A549 (cell line): ENCODE measurements around the gene RBMS3. TPM values are rescaled to one million over a fixed set of nuclear protein-coding genes. Genes with fewer than 3 reads are reported as not detected.

Experiments
- ATAC-seq, 2 experiments: fragments of 200-7000 bp in 1 of 2; fragments of >200 bp in 1 of 2; cut with Nextera tagmentation in 1 of 2; cut with Tn5 transposase in 1 of 2; 3 replicates each; pipeline versions ENCODE4 v1.8.0 to v1.9.1; 2018 to 2020; ENCODE audit warnings: mild to moderate bottlenecking in 1 of 2, moderate library complexity in 1 of 2
- CTCF ChIA-PET: fragments of 300-600 bp; sonication (Branson Sonifier 250); formaldehyde crosslinking; extraction: SDS; loops from one replicate; lab custom pipeline; 2021; ENCODE audit warnings: antibody characterized with exemption, inconsistent platforms; lab: Yijun Ruan, JAX
- POLR2A ChIA-PET: fragments of 350-600 bp; formaldehyde crosslinking; extraction: SDS; loops from one replicate; lab custom pipeline; 2021; ENCODE audit warnings: antibody characterized with exemption, inconsistent platforms; lab: Yijun Ruan, JAX
- DNase-seq, 2 experiments: peaks; one replicate each; pipeline versions ENCODE4 v3.0.0 to v3.0.0-alpha.2; 2011 to 2016; ENCODE audit warnings: low read depth in 1 of 2, low spot score in 1 of 2
- FAIRE-seq: peaks from 2 replicates; lab custom pipeline; 2011; peaks lifted over from hg19 to GRCh38; lab: Jason Lieb, UNC
- H3K27ac ChIP-seq, 2 experiments: fragments of >200 bp; sonication (Bioruptor Twin); formaldehyde crosslinking; 3 replicates each; pipeline ENCODE4 v1.5.1; 2016 to 2017
- H3K4me1 ChIP-seq: fragments of >200 bp; sonication (Bioruptor Twin); formaldehyde crosslinking; 3 replicates; pipeline ENCODE4 v1.6.1; 2016
- H3K4me2 ChIP-seq: fragments of >200 bp; sonication (Bioruptor Twin); formaldehyde crosslinking; 3 replicates; pipeline ENCODE4 v1.6.1; 2016
- H3K4me3 ChIP-seq: fragments of >200 bp; sonication (Bioruptor Twin); formaldehyde crosslinking; 3 replicates; pipeline ENCODE4 v1.5.1; 2016
- H3K9me3 ChIP-seq: fragments of >200 bp; sonication (Bioruptor Twin); formaldehyde crosslinking; 3 replicates; pipeline ENCODE4 v1.6.1; 2016
- ATOH8 ChIP-seq: fragments of 250-450 bp; sonication (Bioruptor Pico); IDR thresholded peaks from 2 replicates; pipeline ENCODE4 v1.5.0; 2020; ENCODE audit warnings: low read depth, mild to moderate bottlenecking, moderate library complexity
- CEBPB ChIP-seq, 2 experiments: fragments of >200 bp in 1 of 2; sonication (Bioruptor Twin) in 1 of 2; formaldehyde crosslinking in 1 of 2; IDR thresholded peaks; 2 replicates each; pipeline ENCODE4 v1.6.1; 2012 to 2016
- CHD4 ChIP-seq: fragments of 200-600 bp; sonication (generic); IDR thresholded peaks from 2 replicates; pipeline ENCODE4 v1.6.1; 2016; ENCODE audit warnings: antibody characterized with exemption, mild to moderate bottlenecking, borderline replicate concordance
- E2F6 ChIP-seq: IDR thresholded peaks from 2 replicates; pipeline ENCODE4 v1.6.1; 2012; ENCODE audit warnings: low read depth, borderline replicate concordance
- ELK1 ChIP-seq: fragments of 150-350 bp; IDR thresholded peaks from 2 replicates; pipeline ENCODE4 v1.6.1; 2014; ENCODE audit warnings: low read depth, mild to moderate bottlenecking, low read length
- FOSL2 ChIP-seq, 2 experiments: fragments of 450-650 bp in 1 of 2; fragments of >200 bp in 1 of 2; sonication (Bioruptor Twin) in 1 of 2; formaldehyde crosslinking; IDR thresholded peaks; 2 replicates each; pipeline versions ENCODE4 v1.5.0 to v1.6.1; 2016 to 2020; ENCODE audit warnings: mild to moderate bottlenecking in 1 of 2, moderate library complexity in 1 of 2
- HEYL ChIP-seq: fragments of 250-450 bp; sonication (Bioruptor Pico); IDR thresholded peaks from 2 replicates; pipeline ENCODE4 v1.8.0; 2021; ENCODE audit warnings: mild to moderate bottlenecking, moderate library complexity
- HOXA7 ChIP-seq: fragments of 250-450 bp; sonication (Bioruptor Pico); IDR thresholded peaks from 2 replicates; pipeline ENCODE4 v1.5.0; 2020; ENCODE audit warnings: mild to moderate bottlenecking, moderate library complexity
- MAFK ChIP-seq: fragments of 450-650 bp; IDR thresholded peaks from 2 replicates; pipeline ENCODE4 v1.6.1; 2014; ENCODE audit not compliant: partially characterized antibody
- PBX3 ChIP-seq: IDR thresholded peaks from 2 replicates; pipeline ENCODE4 v1.6.1; 2012
- PHF8 ChIP-seq: fragments of 200-600 bp; sonication (generic); IDR thresholded peaks from 2 replicates; pipeline ENCODE4 v1.6.1; 2016; ENCODE audit warnings: low read depth, mild to moderate bottlenecking, antibody characterized with exemption, moderate library complexity, borderline replicate concordance
- RARB ChIP-seq: fragments of 250-450 bp; sonication (Bioruptor Pico); IDR thresholded peaks from 2 replicates; pipeline ENCODE4 v1.8.0; 2021; ENCODE audit warnings: mild to moderate bottlenecking, moderate library complexity
- REST ChIP-seq: fragments of 200-600 bp; sonication (generic); IDR thresholded peaks from 2 replicates; pipeline ENCODE4 v1.6.1; 2016; ENCODE audit warnings: antibody characterized with exemption, mild to moderate bottlenecking, moderate library complexity
- ZC3H11A ChIP-seq: fragments of 450-650 bp; IDR thresholded peaks from 2 replicates; pipeline ENCODE4 v1.6.1; 2014; ENCODE audit warnings: antibody characterized with exemption, mild to moderate bottlenecking
- WGBS: methylation state at CpG from one replicate; pipeline ENCODE4 v1.1.6; 2017; ENCODE audit errors: missing lambda C conversion rate; 5-methylcytosine and 5-hydroxymethylcytosine counted together
- polyA plus RNA-seq, 4 experiments: library from polyadenylated mRNA; depleted of rRNA in 3 of 4; stranded (reverse); fragments of >200 nt; fragmentation: RNase III in 1 of 4; extraction: RNeasy Plus Mini Kit Qiagen cat#74134 plus additional on column Dnase treatment in 1 of 4; gene quantifications; 2 replicates in 3 of 4; 3 replicates in 1 of 4; pipeline ENCODE4 v1.2.3, GENCODE V29; 2011 to 2017

The RBMS3 gene
- polyA plus RNA-seq, 2 of the 4 experiments (the other 2 are of a cell fraction): 0.92 to 4.1 TPM

- WGBS: 91% methylated on average over 3 of the region's 3 CpGs
- DNase-seq (no peak), ATAC-seq (no peak), FAIRE-seq (no peak)
- Histone ChIP-seq H3K9me3 (no peaks in the 10 kb centered on the region), H3K4me1 (peaks cover 16% of the 10 kb centered on the region), H3K4me2 (no peak overlapping the region), H3K4me3 (no peak overlapping the region), H3K27ac (no peak overlapping the region)
- TF ChIP-seq ELK1 (no peak), HOXA7 (no peak), ZC3H11A (no peak), FOSL2 (IDR thresholded peaks at IDR 0.05) (no peak), FOSL2 (CRISPR knock-in tag; IDR thresholded peaks at IDR 0.05) (no peak), ATOH8 (CRISPR knock-in tag) (no peak), CEBPB (IDR thresholded peaks at IDR 0.05) (no peak), HEYL (CRISPR knock-in tag) (no peak)
- ChIA-PET POLR2A (no interaction called here), CTCF (interaction anchor here (1.0 kb wide), 1 partner anchor 11 kb away, joined by 3 read pairs; no protein-coding TSS in a partner anchor)
Measured at GRCh38 chr3:29644956-29645636, 364.2 kb downstream of the RBMS3 start.

- Histone ChIP-seq H3K4me1 (peaks cover 15% of the 10 kb centered on the region), H3K27ac (no peak overlapping the region), H3K4me2 (no peak overlapping the region), H3K4me3 (no peak overlapping the region), H3K9me3 (no peaks in the 10 kb centered on the region)
- FAIRE-seq: peak; percentile 23
- ChIA-PET CTCF (no interaction called here), POLR2A (no interaction called here)
- TF ChIP-seq MAFK: peak; percentile 97
- no peak for TF ChIP-seq REST
- ATAC-seq: no peak
- WGBS: 90% methylated on average over 1 of the region's 1 CpG
- no peak for DNase-seq
Measured at GRCh38 chr3:29646043-29646442, 365.2 kb downstream of the RBMS3 start.

- POLR2A ChIA-PET: no interaction called here
- Histone ChIP-seq H3K27ac (no peak overlapping the region), H3K4me2 (no peak overlapping the region)
- WGBS: 80% methylated on average over 6 of the region's 6 CpGs
- FAIRE-seq: no peak
- TF ChIP-seq E2F6: no peak
- no peak for TF ChIP-seq CHD4
- no peak for TF ChIP-seq PBX3
- no peak for TF ChIP-seq PHF8
- TF ChIP-seq RARB (CRISPR knock-in tag): no peak
- TF ChIP-seq ZC3H11A: no peak
- TF ChIP-seq, all 56 proteins: peak for 0
- H3K4me1 ChIP-seq: no peaks in the 10 kb centered on the region
- peak in 1 of 2 experiments; percentile 11 for DNase-seq
- CTCF ChIA-PET: no interaction called here
- ATAC-seq: no peak
- no peaks in the 10 kb centered on the region for H3K9me3 ChIP-seq
- H3K4me3 ChIP-seq: no peak overlapping the region
Measured at GRCh38 chr3:29649815-29650547, 369.1 kb downstream of the RBMS3 start.
